GM18870 (cell line): ENCODE data around the gene LRRC59.
"Not testable (repeated sequence)": the region's sequence is repeated elsewhere in the genome, so short reads cannot be mapped to it uniquely, and the experiment has no call there.

Experiments used
- ATAC-seq: cut with Tn5 transposase; IDR thresholded peaks from one replicate; pipeline ENCODE4 v1.9.1; 2021; ENCODE audit warnings: moderate library complexity; ENCODE audit not compliant: unreplicated experiment

The LRRC59 gene

GRCh38 chr17:50348522-50349242 lies 48.6 kb downstream of the LRRC59 start:
- ATAC-seq, result no peak

GRCh38 chr17:50347894-50348291 lies 49.4 kb downstream of the LRRC59 start:
- ATAC-seq, result no peak

GRCh38 chr17:50347117-50347893 lies 50.0 kb downstream of the LRRC59 start:
- no peak for ATAC-seq

- ATAC-seq, result no peak
Observed at GRCh38 chr17:50346313-50347116, 50.8 kb downstream of the LRRC59 start.

- no peak for ATAC-seq
Observed at GRCh38 chr17:50345432-50346312, 51.7 kb downstream of the LRRC59 start, which contains the start of gene XYLT2. XYLT2 (plus strand) TSS chr17:50346126; CDS start chr17:50346141, 15 bp downstream.

- no peak for ATAC-seq
Observed at GRCh38 chr17:50344731-50345365, 52.5 kb downstream of the LRRC59 start.

GRCh38 chr17:50339381-50339780 lies 57.9 kb downstream of the LRRC59 start:
- no peak for ATAC-seq

GRCh38 chr17:50338645-50339044 lies 58.7 kb downstream of the LRRC59 start:
- ATAC-seq, result no peak

- no peak for ATAC-seq
Observed at GRCh38 chr17:50337956-50338355, 59.4 kb downstream of the LRRC59 start.

- ATAC-seq, result not testable (repeated sequence)
Observed at GRCh38 chr17:50333291-50334057, 63.8 kb downstream of the LRRC59 start.

- no peak for ATAC-seq
Observed at GRCh38 chr17:50332196-50332595, 65.1 kb downstream of the LRRC59 start.
